Transverse colon (tissue), 3 donors: ENCODE measurements around the gene UBTF.

Experiments used
- CTCF ChIP-seq, 5 experiments: fragments of 200-600 bp in 3 of 5; fragments of 450-650 bp in 2 of 5; sonication (generic) in 3 of 5; IDR thresholded peaks; 1 replicate in 2 of 5; 2 replicates in 3 of 5; pipeline ENCODE4 v1.5.1; 2016 to 2017; ENCODE audit warnings: antibody characterized with exemption in 5 of 5, inconsistent platforms in 3 of 5, mild to moderate bottlenecking in 2 of 5, moderate library complexity in 1 of 5
- POLR2A ChIP-seq: fragments of 450-650 bp; IDR thresholded peaks from one replicate; pipeline ENCODE4 v1.6.1; 2016; ENCODE audit warnings: antibody characterized with exemption, mild to moderate bottlenecking, moderate library complexity

- no peak for TF ChIP-seq POLR2A
- TF ChIP-seq CTCF (IDR thresholded peaks at IDR 0.05): no peak
These were observed 12.7 kb downstream of the UBTF start for GRCh38 chr17:44206825-44207155.
